ENCODE measurements around the gene RNF114.
"Not testable (repeated sequence)": the region's sequence is repeated elsewhere in the genome, so short reads cannot be mapped to it uniquely, and the experiment has no call there.

Gene RNF114

GRCh38 chr20:49987015-49987867 is 51.0 kb downstream of the RNF114 start:
- no peak for DNase-seq

GRCh38 chr20:49987868-49988690 is 51.9 kb downstream of the RNF114 start:
- DNase-seq, result no peak

- DNase-seq, result no peak
These were observed 53.3 kb downstream of the RNF114 start for GRCh38 chr20:49989234-49990065.

- DNase-seq, result no peak
These were observed 54.1 kb downstream of the RNF114 start for GRCh38 chr20:49990271-49990720.

GRCh38 chr20:49993301-49993751 is 57.1 kb downstream of the RNF114 start:
- no peak for DNase-seq

- no peak for DNase-seq
These were observed 59.4 kb downstream of the RNF114 start for GRCh38 chr20:49995586-49995985.

- not testable (repeated sequence) for DNase-seq
These were observed 62.4 kb downstream of the RNF114 start for GRCh38 chr20:49998478-49999188.

GRCh38 chr20:49999329-49999728 is 63.1 kb downstream of the RNF114 start:
- DNase-seq, result no peak

- DNase-seq, result not testable (repeated sequence)
These were observed 64.5 kb downstream of the RNF114 start for GRCh38 chr20:50000548-50001222.

GRCh38 chr20:50001784-50002311 is 65.7 kb downstream of the RNF114 start:
- DNase-seq, result no peak

GRCh38 chr20:50003253-50003656 is 67.1 kb downstream of the RNF114 start:
- no peak for DNase-seq

Data from activated CD4-positive, alpha-beta T cell treated with anti-CD3 and anti-CD28 coated beads, Interleukin-2, amount 50 U/mL, for 4 hours (primary cell).